Activated CD8-positive, alpha-beta memory T cell treated with anti-CD3 and anti-CD28 coated beads, Interleukin-2, amount 50 U/mL, for 48 hours (primary cell): ENCODE results near the gene STT3B.
"Not testable (repeated sequence)": the region's sequence is repeated elsewhere in the genome, so short reads cannot be mapped to it uniquely, and the experiment has no call there.

ENCODE experiments used
- DNase-seq: peaks from one replicate; pipeline ENCODE4 v3.0.0-alpha.2; 2020

STT3B gene

DNA sequence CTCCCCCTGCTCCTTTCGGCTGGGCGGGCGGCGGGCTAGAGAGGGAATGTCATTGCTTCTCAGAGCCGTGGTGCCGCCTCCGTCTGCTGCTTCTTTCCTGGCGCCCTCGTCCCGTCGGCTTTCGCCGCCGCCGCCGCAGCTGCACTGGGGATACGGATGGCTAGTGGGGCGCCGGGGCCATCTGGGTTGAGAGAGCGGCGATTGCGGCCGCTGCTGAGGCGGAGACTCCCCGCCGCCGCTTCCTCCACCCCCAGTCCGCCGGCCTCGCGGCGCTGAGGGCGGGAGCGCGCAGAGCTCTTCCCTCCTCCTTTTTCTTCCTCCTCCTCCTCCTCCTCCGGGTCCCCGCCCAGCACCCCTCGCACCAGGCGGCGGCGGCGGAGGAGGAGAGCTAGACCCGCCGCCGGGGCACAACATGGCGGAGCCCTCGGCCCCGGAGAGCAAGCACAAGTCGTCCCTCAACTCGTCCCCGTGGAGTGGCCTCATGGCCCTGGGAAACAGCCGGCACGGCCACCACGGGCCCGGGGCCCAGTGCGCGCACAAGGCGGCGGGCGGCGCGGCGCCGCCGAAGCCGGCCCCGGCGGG is at the start of gene STT3B:
TSS of gene STT3B (plus strand) at position 339 of the 582 bp plus-strand sequence. CDS start at position 413, 74 bp downstream.
- no peak for DNase-seq

DNA sequence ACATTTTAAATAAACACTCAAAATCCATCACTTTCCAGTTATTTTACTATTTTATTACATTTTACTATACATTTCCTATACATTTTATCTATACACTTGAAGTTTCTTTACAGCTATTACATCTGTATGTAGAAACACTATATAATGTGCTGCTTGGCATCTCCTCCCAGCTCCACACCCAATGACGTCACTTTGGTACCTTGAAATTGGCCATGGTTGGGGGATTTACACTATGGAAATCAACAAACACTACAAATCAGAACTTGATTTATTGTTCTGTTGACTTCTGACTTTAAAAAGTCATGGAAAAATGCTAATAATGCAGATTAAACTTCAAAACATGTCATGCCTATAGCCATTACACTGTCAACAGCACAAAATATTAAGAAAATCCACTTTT is 48.9 kb upstream of the STT3B start:
- DNase-seq = no peak

DNA sequence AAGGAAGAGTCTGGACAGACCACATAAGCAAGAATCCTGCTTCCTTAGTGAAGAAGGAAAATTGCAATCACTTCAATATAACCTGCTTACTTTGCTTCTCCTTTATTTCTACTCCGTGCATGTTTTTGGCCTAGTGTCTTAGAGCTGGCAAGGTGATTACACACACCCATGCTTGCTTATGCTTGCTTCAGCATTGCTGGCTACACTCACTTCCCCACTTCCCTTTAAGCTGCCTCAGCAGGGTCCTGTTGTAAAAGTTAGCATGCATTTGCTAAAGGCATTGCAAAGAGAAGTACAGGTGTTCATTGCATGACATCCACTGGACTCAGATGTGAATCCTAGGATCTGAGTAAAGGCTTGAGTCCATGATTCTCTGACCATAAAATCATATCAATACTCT is 47.5 kb upstream of the STT3B start:
- no peak for DNase-seq

DNA sequence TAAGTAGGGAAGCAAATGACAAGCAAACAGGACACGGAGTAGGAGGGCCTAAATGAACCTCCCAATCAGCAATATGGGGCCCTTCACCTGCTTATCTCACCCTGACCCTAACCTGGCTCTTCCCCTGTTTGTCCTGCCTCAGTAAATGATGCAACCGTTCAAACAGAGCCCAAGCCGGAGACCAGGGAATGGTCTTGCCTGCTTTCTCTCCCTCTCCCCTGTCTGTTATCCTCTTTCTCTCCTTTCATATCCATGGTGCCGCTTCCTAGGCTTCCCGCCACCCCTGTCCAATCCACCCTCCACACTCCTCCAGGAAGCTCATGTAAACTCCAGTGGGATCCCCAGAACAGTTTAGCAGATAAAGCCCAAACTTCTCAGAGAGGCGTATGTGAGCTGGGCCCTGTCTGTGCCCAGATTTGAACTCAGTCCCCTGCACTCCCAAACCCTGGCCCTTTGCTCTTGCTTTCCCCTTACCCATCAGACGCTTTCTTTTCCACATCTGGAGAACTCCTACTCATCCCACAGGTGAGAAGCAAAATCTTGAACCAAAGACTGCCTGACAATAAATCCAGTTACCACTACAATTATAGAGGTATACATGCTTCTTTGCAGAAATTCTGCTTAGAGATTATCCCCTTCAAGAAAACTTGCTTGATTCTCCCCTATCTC is 45.7 kb upstream of the STT3B start:
- DNase-seq = no peak

DNA sequence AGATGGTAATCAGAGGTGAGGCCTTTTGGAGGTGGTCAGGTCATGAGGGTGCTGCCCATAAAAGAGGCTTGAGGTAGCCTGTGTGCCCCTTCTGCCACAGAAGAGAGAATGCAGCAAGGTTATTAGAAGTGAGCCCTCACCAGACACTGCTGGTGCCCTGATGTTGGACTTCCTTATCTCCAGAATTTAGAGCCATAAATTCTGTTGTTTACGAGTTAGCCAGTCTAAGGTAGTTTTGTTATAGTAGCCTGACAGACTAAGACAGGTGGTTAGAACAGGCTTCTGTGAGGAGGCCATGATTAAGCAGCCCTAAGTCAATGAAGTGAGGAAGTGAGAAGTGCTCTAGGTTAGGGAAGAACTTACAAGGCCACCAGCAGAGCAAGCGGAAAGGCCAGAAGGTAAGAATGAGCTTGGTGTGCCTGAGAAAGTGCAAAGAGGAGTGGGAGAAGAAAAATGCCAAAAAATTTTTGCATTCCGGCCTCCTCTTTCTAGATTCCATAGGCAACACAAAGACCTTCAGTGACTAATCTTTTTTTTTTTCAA is 44.2 kb upstream of the STT3B start:
- no peak for DNase-seq

DNA sequence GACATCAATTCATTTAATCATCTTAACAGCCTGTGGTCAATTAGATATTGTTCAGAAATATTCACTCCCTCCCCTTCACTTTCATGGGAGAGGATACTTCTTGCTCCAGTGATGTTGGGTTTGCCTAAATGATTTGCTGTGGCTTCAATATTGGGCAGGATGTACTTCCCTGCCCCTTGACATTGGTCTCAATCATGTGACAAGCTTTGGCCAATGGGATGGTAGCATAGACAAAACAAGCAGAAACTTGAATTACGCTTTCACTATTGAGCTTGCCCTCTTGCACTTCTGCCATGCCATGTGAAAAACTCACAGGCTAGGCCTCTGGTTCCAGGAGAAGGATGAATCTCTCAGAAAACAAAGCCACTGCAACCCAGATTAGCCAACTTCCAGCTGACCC is 42.2 kb upstream of the STT3B start:
- DNase-seq = no peak

DNA sequence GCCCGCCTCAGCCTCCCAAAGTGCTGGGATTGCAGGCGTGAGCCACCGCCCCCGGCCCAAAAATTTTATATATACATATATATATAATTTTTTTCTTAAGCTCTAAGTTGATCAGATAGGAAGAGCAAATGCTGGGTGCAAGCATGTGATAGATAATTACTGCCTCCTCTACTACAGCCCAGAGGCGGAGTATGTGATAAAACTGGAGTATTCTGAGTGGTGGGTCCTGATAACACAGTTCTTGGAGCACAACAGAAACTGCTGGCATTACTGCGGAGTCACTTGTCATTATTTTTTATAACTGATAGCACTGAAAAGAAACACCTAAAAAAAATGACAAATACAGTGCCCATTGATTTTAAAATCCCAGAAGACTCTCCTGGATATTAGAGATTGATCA is 41.1 kb upstream of the STT3B start:
- no peak for DNase-seq

DNA sequence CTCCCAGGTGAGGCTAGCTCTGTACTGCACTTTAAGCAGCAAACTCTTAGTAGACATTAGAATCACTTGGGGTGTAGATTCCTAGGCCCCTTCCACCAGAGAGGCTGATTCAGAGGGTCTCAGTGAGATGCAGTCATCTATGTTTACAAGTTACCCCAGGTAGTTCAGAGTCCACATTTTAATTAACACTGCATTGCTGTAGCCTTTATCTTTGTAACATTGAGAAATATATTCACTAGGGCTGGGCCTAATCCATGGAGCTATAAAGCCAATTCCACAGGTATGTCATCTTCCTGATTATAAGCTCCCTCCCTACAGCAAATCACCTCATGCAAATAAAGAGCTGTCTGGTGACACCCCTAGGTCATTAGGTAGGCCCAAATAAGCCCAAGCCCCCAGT is 39.6 kb upstream of the STT3B start:
- DNase-seq = no peak

DNA sequence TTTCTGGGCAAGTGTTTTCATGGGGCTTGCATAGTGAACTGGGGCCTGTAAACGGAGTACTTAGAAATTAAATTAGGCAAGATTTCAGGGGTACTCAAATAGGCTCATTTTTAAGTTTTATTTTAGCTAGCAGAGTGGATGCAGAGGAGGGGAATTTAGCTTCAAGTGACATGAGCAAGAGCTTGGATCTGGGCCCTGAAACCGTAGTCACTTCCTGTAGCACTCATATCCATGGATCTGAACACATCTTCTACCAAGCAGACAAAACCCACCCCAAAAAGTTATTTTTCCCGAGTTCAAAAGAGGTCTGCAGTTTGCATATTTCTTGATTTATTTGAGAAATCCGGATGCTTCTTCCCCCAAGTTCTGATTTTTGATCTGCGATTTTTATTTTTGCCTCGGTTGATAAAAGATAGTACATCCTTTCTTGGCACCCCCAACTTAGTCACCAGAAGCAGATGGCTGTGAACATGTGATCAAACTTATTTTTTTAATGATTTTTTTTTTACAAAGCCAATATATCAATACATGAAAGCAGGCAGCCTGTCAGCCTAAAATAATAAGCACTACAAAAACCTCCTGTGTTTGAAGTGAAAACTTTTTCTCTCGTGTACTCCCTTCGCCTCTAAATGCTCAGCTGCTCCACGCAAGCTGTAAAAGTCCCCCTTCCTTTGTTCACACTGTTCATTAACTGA is 36.6 kb upstream of the STT3B start:
- no peak for DNase-seq

DNA sequence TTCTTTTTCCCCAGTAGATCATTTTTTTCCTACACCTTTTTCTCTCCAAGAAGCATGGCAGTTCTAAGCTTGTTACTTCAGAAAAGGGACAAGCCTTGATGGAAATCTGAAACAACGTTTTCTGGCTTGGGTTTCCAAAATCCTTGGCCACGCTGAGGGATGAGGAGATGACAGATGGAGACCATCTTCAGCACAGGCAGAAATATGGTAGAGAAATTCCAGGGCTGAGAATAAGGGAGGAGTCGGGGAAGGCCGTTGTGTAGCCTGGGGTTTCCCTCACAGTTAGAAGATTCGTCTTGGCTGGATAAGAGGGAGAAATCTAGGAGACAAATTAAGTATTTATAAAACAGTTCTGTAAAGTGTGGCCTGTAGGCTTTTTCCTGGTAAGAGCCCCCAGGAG is 33.9 kb upstream of the STT3B start:
- no peak for DNase-seq

DNA sequence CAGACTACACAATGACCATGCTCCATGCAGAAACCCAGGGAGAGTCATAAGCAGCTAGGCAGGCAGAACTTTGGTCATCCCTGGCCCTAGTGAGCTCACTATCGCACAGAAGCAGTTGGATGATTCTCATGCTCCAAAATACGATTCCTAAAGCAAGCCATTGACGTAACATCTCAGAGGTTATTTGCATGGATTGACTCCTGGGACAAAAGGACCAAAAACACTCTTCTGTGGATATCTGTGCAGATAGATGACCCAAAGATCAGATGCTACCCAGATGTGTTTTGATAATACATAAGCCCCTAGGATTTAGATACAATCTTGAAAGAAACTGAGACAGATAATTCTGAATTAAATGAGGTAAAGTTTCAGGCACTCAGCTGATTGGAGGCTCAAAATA is 33.4 kb upstream of the STT3B start:
- no peak for DNase-seq

DNA sequence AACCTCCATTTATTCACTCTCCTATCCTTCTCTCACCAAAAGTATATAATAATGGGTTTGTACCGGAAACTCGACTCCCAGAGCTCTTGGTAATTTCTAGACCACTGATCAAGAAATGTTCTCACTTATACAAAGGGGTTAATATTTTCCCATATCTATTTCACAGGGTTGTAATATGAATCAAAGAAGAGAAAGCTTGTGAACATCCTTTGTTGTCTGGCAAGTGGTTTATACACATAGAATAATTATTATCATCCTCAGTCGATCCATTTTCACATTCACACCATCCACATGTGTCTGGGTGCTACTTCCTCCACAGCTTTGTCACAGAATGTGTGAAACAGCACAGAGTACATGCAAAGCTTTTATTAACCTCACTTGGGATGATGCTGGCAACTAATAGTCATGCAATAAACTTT is 29.9 kb upstream of the STT3B start:
- DNase-seq = no peak

DNA sequence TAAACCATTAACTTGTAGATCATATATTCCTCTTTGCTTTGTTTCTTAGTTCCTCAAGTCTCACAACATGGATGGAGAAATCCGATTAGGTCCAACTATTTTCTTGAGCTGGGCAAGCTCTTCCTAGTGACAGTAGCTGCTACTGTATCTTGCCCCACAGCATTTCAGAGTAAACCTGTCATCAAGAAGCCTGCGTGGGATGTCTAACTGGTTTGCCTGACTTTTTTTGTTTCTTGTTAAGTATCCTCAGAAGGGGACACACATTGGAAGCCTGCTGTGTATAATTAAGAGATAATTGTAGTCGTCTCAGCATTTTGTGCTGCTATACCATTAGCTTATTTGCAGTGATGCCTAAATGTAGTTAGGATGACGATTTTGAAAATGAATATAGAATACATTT is 29.3 kb upstream of the STT3B start:
- no peak for DNase-seq

DNA sequence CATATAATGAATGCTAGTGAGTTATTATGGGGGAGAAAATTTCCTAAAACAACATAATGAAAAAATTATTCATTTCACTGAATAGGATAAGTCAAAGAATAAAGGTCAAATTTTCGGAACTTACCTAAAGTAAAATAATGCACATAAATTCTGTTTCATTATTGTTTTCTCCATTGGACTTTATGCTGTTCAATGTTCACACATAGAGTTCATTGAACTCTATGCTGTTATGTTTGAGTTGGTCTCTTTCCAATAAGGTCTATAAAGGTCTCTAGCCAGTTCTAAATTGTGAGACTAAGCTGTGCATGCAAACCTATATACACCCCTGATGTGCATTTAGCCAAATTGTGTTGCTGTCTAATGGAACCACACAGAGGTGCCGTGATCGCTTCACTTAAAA is 28.5 kb upstream of the STT3B start:
- no peak for DNase-seq

DNA sequence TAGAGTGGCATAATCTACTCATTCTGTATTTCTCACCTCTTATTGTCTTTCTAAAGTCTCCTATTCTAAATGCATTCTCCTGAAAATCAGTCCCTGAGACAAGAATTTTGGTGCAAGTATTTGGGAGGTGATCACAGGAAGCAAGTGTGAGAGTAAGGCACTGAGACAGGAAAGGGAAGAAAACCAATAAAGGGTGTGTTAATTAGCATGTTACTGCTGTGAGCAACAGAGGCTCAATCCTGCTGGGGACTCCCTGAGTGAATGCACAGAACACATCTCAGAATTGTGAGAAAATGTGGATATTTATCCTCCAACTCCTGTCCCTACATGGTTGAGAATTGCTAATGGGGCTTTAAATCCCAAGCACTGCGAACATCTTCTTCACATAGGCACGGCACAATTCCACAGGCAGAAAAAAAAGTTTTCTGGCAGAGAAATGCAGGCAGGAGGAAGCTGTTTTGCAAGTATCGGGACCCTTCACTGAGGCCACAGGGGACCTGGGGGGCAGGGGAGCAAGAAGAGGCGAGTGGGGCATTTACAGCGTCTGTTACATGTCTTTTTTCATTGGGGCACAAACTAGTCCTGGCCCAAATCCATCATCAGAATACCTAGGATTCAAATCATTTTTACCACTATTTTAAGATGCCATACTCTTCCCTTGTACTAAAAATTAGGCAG is 27.2 kb upstream of the STT3B start:
- no peak for DNase-seq

DNA sequence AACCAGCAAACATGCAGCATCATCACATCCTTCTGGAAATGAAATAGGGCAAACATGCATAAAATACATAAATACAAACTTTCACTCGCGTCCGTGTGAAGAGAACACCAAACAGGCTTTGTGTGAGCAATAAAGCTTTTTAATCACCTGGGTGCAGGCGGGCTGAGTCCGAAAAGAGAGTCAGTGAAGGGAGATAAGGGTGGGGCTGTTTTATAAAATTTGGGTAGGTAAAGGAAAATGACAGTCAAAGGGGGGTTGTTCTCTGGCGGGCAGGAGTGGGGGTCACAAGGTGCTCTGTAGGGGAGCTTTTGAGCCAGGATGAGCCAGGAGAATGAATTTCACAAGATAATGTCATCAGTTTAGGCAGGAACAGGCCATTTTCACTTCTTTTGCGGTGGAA is 26.2 kb upstream of the STT3B start:
- not testable (repeated sequence) for DNase-seq

DNA sequence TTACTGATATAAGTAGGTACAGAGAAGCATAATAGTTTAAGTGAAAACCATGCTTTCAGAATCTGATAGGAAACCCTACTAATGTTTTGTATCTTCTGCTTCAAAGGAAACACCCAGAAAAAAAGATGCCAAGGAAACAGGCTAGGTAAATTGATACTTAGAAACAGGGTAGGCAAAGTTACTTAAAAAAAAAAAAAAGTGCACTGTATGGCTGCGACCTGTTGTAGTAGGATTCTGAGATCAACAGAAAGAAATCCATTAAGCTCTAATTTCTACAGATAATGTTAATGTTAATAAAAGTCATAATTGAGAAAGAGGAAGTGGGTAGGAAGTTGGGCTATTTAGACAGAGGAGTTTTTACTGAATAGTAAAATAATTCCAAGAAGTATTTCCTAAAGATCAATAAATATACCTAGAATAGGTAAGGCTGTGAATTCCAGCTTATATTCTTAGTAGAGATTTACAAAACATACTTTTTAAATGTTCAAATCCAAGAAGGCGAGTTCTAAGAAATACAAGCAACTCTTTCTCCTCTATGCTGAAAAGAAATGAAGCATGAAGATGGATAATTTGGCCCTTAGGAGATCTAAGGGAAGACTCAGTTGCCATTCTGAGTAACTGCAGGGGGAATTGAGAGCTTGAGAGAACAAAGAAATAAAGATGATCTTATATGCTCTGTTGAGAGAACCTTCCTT is 24.1 kb upstream of the STT3B start:
- no peak for DNase-seq

DNA sequence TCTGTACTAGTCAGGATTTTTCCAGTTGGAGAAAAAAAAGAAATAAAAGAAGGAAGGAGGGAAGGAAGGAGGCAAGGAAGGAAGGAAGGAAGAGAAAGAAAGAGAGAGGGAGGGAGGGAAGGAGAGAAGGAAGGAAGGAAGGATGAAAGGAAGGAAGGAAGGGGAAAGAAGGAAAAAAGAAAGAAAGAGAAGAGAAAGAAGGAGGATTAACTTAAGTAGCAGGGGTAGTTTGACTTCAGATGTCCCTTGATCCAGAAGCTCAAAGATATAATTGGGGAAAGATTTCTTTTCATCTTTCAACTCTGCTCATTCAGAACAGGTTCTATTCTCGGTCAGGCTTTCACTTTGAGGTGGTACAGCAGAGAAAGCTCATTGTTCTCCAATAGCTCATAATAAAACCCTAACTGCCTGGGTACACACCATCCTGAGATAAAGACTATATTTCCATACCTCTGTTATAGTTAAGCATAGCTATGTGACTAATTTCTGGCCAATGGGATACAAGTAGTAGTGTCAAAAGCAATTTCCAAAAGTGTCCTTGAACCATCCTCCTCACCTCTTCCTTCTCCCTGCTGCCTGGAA is 23.5 kb upstream of the STT3B start:
- DNase-seq = no peak

DNA sequence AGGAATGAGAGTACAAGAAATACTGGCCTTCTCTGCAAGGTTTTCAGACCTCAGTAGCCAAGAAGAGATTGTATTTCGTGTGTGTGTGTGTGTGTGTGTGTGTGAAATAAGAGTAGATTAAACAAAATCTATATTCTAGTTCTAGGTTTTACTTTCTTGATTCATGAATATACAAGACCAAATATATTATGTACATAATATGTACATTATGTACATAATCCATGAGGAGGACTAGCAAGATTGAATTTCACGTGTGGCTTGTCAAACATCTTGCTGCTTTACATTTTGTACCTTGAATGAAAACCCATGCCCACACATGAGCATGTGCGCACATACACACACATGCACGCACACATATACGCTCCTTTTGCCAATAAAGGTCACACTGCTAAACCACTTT is 18.2 kb upstream of the STT3B start:
- no peak for DNase-seq

DNA sequence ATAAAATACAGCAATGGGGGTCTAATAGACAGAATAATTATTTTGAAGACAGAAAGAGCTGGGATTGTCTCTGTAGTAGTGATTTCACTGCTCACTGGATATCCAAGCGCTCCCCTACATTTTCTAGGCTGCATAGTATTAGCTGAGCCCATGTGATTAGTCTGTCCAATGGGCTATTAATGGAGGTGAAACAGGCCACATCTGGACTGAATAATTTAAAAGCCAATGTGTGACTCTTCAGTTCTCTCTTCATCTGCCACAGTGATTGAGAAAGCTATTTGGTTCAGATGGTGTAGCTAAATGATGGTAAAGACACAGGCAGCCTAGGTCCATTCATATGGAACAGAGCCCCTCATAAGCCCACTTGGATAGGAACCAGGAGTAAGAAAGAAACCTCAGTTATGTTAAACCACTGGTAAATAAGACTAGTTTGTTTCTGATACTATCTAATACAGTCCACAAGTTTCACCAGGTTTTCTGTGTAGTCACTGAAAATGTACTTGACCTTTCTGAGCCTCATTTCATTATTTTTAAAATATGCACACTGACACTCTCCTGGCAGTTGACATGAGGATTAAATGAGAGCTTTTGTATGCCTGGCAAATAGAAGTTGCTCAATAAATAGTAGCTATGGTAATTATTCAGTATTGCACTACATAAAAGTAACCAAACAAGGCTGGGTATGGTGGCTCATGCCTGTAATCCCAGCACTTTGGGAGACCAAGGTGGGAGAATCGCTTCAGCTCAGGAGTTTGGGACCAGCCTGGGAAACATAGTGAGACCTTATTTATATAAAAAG is 17.0 kb upstream of the STT3B start:
- no peak for DNase-seq

DNA sequence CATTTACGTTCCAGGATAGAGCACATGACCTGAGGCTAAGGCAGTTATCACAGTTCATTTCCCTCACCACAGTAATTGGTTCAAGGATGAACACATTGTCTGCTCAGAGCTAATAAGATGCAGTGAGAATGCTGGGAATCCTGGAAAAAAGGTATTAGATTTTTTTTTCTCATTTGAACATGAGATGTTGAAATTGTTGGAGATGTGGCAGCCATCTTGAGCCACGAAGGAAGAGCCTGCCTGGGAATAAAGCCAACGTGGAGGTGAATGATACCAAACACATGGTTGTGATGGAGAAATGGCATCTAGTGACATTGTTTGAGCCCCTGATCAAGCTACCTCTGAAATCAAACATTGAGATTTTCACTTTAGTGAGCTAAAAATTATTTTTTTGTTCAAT is 16.0 kb upstream of the STT3B start:
- no peak for DNase-seq

DNA sequence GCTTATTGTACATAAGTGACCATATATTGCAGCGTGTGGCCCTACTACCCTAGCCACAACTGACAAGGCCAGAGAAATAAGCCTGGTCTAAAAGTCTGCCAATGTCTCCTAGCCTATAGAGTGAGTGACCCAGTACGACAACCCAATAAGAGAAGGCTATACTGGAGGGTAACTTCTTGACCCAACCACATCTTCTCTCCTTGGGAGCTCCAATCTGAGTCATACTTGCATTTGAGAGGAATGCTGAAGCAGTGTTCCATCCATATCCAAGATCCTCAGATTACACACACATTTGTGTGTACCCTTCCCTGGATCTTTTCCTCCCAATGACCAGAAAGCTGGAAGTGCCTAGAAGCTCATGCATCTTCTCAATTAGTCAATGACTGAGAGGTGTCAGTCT is 11.3 kb upstream of the STT3B start:
- DNase-seq = no peak
